Measurements from ENCODE around the gene BEST2.
A peak's percentile ranks its signal among the peaks of the same experiment; 100 is the strongest.

The BEST2 gene

GRCh38 chr19:12763100-12763499, 11.5 kb downstream of the BEST2 start:
- no peak for TF ChIP-seq CTCF (IDR thresholded peaks at IDR 0.05; ENCODE audit: control insufficient read depth, extremely low read depth, insufficient read depth)
- H3K4me3 ChIP-seq (ENCODE audit: low read depth, low read length) = no peak overlapping the region
- no peak for DNase-seq (ENCODE audit: low read depth)

GRCh38 chr19:12764698-12765097, 13.1 kb downstream of the BEST2 start:
- H3K4me3 ChIP-seq (ENCODE audit: low read depth, low read length) = no peak overlapping the region
- DNase-seq (ENCODE audit: low read depth) = no peak
- TF ChIP-seq CTCF (IDR thresholded peaks at IDR 0.05; ENCODE audit: control insufficient read depth, extremely low read depth, insufficient read depth) = no peak

DNA sequence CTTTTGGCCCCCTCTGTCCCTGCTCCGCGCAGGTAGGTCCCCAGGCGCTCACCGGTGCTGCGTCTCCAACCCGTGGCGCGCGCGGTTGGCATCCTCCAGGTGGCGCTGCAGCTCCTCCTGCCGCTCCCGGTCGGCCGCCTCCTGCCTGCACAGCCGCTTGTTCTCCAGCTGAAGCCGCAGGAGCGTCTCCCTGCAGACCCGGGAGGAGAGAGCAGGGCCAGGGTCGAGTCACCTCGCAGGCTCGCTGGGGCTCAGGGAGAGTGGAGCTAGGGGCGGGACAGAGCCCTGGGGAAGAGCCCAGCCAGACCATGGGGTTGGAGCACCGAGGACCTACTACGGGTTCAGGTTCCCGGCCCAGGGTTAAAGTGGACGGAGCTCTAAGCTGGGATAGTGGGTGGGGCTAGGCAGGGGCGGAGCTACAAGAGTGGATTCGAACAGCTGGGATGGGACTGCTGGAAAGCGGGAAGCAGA, 14.5 kb downstream of the BEST2 start:
- peak overlapping the region; percentile 30 for H3K4me3 ChIP-seq (ENCODE audit: low read depth, low read length)
- DNase-seq (ENCODE audit: low read depth) = no peak
- peak; percentile 75 for TF ChIP-seq CTCF (IDR thresholded peaks at IDR 0.05; ENCODE audit: control insufficient read depth, extremely low read depth, insufficient read depth)

- no peak for DNase-seq (ENCODE audit: low read depth)
- H3K4me3 ChIP-seq (ENCODE audit: low read depth, low read length) = no peak overlapping the region
- no peak for TF ChIP-seq CTCF (IDR thresholded peaks at IDR 0.05; ENCODE audit: control insufficient read depth, extremely low read depth, insufficient read depth)
These were observed 15.6 kb downstream of the BEST2 start for GRCh38 chr19:12767150-12767549.

DNA sequence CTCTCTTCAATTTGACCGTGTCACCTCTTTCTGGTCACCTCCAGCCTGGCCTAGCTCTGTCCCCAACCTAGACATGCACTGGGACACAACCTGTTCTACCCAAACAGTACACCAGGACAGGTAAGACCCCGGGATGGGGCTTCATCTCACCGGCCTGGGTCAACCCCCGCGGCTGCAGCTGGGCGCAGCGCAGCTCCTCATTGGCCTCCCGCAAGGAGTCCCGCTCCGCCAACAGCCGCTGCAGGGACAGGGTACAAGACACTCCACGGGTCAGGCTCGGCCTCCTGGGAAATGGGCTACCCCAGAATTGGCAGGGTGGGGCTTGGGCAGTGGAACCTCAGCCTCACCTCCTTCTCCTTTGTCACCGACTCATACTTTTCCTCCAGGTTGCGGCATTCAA, 16.1 kb downstream of the BEST2 start:
- no peak overlapping the region for H3K4me3 ChIP-seq (ENCODE audit: low read depth, low read length)
- no peak for TF ChIP-seq CTCF (IDR thresholded peaks at IDR 0.05; ENCODE audit: control insufficient read depth, extremely low read depth, insufficient read depth)
- DNase-seq (ENCODE audit: low read depth) = no peak

DNA sequence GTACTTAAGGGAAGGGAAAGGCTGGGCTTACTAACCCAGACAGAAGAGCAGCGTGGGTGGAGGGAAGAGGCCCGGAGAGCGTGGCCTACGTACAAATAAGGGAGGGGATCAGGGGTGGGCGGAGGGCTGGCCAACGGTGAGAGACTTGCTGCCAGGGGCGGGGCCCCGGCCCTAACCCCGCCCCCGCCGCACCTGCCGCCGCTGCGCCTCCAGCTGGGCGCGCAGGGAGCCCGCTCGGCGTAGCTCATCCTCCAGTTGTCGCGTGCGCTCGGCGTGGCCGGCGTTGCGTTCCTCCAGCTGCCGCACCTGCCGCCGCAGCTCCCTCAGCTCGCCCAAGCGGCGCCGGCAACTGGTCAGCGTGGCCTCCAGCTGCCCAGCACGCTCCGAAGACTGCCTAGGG, 18.1 kb downstream of the BEST2 start:
- TF ChIP-seq CTCF (IDR thresholded peaks at IDR 0.05; ENCODE audit: control insufficient read depth, extremely low read depth, insufficient read depth) = no peak
- DNase-seq (ENCODE audit: low read depth) = no peak
- no peak overlapping the region for H3K4me3 ChIP-seq (ENCODE audit: low read depth, low read length)

- DNase-seq (ENCODE audit: low read depth) = no peak
- H3K4me3 ChIP-seq (ENCODE audit: low read depth, low read length) = no peak overlapping the region
- TF ChIP-seq CTCF (IDR thresholded peaks at IDR 0.05; ENCODE audit: control insufficient read depth, extremely low read depth, insufficient read depth) = no peak
These were observed 19.3 kb downstream of the BEST2 start for GRCh38 chr19:12770922-12771321.

All from LNCaP clone FGC (cell line).